NK-92 (cell line): ENCODE measurements around the gene MOAP1.
"Not testable (repeated sequence)": the region's sequence is repeated elsewhere in the genome, so short reads cannot be mapped to it uniquely, and the experiment has no call there.

Experiments
- DNase-seq: peaks from one replicate; lab custom pipeline; 2025; ENCODE audit not compliant: unreplicated experiment; lab: John Stamatoyannopoulos, UW

The MOAP1 gene

GRCh38 chr14:93150227-93151208 lies 34.2 kb downstream of the MOAP1 start:
- DNase-seq = no peak

DNA sequence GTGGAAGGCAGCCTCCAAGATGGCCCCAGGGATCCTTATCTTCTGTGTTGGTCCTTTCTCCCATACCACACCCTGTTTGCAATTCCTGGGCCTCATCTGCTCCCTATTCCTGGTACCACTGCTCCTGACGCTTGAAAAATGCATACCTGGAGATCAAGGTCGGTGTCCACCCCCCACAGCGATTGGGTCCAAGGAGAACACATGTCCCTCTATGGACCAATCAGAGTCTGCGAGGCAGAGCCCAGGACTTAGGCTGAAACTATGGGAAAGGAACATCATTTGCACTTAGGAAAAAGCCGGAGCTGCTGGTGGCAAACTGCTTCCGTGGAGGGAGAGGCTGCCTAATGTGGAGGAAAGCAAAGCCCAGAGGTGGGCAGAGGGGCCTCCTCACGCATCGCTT lies 35.7 kb downstream of the MOAP1 start:
- DNase-seq = no peak

DNA sequence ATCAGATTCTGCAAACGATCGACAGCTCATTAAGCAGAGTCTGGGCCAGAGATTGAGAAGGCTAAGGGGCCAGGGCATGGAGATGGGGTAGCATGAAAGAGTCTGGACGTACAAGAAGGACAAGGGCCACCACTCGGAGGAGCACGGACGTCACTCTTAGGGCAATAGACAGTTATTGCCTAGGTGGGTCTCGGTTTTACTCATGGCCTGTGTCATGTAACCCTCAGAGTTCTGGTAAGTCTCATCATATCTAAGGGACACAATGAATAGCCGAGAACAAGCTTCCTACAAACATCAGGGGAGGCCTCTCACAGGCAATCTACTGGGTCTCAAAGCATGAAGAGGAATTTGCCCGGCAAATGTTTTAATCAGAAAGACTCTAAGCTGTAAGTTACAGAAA lies 38.6 kb downstream of the MOAP1 start:
- no peak for DNase-seq

GRCh38 chr14:93142854-93143652 lies 41.6 kb downstream of the MOAP1 start:
- DNase-seq = no peak

DNA sequence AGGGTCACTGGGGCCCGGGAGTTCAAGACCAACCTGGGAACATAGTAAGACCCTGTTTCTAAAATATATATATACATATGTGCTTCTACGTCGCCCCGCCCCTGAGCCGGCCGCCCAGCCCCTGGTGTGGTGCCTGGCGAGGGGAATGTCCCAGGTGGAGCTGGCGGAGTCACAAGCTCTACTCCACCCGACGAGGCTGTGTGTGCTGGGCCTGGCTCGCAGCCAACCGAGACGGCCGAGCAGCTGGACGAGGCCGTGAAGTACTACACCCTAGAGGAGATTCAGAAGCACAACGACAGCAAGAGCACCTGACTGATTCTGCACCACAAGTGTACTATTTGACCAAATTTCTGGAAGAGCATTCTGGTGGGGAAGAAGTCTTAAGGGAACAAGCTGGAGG lies 46.8 kb downstream of the MOAP1 start:
- DNase-seq = no peak

DNA sequence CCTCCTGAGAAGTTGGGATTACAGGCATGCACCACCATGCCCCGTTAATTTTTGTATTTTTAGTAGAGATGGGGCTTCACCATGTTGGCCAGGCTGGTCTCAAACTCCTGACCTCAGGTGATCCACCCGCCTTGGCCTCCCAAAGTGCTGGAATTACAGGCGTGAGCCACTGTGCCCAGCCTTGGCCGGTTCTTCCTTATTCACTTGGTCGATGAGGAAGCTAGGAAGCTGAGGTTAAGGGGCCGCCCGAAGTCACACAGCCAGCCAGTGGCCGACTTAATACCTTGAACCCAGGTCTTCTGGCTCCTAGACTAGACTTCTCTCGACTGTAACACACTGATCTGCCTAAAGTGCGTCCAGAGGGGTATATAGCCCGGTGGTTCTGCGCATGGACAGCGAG lies 48.2 kb downstream of the MOAP1 start:
- DNase-seq = not testable (repeated sequence)

- no peak for DNase-seq
Measured at GRCh38 chr14:93136009-93136408, 48.7 kb downstream of the MOAP1 start.

DNA sequence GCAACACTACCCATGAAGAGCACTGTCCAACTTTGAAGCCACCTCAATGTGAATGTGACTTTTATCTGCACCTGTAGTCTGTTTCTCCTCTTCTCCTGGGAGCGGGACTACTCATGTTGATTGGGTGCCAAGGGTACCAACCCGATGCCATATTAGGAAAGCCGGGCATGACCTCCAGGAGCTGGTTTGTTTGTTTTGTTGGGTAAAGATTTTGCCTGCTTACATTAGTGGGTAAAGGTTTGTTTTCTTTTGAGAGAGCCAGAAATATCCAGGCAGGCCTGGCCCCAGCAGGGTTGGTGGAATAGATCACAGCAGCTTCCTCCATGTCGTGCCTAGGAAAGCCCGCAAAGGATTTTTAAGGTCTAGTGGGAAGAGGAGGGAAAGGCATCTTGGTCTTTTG lies 49.3 kb downstream of the MOAP1 start:
- no peak for DNase-seq

- no peak for DNase-seq
Measured at GRCh38 chr14:93133464-93133863, 51.2 kb downstream of the MOAP1 start.

DNA sequence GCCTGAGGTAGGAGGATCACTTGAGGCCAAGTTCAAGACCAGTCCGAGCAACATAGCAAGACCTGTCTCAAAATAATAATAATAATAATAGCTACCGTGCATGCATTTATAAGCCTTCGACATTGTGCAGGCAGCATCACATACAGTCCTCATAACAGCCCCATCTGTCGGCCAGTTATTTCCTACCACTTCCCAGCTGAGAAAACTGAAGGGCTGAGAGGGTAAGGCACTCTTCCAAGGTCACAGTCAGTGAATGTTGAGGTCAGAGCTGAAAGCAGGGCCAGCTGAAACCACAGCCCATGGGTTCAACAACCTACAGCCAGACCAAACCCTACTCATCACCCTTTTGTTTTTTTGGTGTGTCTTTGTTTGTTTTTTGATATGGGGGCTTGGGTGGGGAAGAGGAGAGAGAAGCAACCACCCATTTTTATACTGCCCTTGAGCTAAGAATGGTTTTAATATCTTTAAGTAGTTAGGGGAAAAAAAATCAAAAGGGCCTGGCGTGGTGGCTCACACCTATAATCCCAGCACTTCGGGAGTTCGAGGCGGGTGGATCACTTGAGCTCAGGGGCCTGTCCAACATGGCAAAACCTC lies 52.1 kb downstream of the MOAP1 start:
- DNase-seq = no peak
